ENCODE results near the gene MADCAM1. TPM values are rescaled to one million over a fixed set of nuclear protein-coding genes. Genes with fewer than 3 reads are reported as not detected.
A peak's percentile ranks its signal among the peaks of the same experiment; 100 is the strongest.

MADCAM1 gene
- total RNA-seq, 4 donors from 2014 or later = 0.56 to 3.1 TPM; not detected in 2

DNA sequence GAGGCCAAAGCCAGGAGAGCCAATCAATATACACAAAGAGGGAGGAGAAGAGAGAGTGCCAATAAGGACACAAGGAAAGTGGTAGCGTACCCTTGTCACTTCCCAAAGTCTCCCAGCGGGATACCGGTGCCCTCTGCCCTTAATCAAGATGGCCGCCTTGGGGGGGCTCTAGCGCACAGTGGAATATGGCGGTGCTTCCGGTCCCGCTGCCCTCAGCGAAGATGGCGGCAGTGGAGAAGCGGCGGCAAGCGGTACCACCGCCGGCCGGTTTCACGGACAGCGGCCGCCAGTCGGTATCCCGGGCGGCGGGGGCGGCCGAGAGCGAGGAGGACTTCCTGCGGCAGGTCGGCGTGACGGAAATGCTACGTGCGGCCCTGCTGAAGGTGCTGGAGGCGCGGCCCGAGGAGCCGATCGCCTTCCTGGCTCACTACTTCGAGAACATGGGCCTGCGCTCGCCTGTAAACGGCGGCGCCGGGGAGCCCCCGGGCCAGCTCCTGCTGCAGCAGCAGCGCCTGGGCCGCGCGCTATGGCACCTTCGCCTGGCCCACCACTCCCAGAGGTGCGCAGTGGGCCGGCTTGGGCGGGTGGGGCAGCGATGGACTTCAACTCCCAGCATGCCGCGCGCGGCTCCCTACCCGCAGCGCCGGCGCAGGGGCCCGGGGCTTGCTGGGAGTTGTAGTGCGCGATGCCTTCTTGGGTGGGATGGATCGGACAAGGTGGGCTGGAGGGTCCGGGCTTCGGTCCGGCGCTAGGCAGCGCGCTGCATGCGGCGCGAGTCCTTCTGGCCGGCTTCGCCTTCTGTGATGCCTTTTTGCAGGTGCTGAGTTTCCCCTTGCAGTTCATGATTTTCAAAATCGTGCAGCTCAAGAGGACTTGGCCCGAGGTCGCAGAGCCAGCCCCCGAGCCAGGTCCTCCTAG, 11.3 kb downstream of the MADCAM1 start, which contains the start of gene TPGS1:
TPGS1 (plus strand) TSS at position 212 of the 918 bp plus-strand sequence; CDS start at position 222, 10 bp downstream.
- peak; percentile 63 to 71 for DNase-seq
- 1 to 2% methylated on average over 12 to 33 of the region's 81 CpGs for WGBS, 2 donors
- no peaks in the 10 kb centered on the region for H3K27me3 ChIP-seq
- TF ChIP-seq CTCF (IDR thresholded peaks at IDR 0.05) (peak in 1 of 6 experiments; percentile 26), POLR2A (IDR thresholded peaks at IDR 0.05) (peak in 1 of 2 donors; percentile 36)
- no peaks in the 10 kb centered on the region for H3K36me3 ChIP-seq
- intact Hi-C loops (cut with DNase I) = no loop called here
- peak within 1 kb of the TSS; percentile 77 to 87 (median 86) for H3K27ac ChIP-seq
- peak within 1 kb of the TSS; percentile 69 to 99 (median 84) for H3K4me3 ChIP-seq (replicated peaks in 1 of 3)
- H3K4me1 ChIP-seq = peaks cover 20 to 22% of the 10 kb centered on the region in 2 donors
- no peaks in the 10 kb centered on the region for H3K9me3 ChIP-seq

GRCh38 chr19:508204-509150, 12.2 kb downstream of the MADCAM1 start:
- no peaks in the 10 kb centered on the region for H3K36me3 ChIP-seq
- no peaks in the 10 kb centered on the region for H3K27me3 ChIP-seq
- TF ChIP-seq POLR2A (IDR thresholded peaks at IDR 0.05) (no peak), CTCF (IDR thresholded peaks at IDR 0.05) (no peak)
- DNase-seq = no peak
- H3K27ac ChIP-seq = no peak overlapping the region
- H3K4me1 ChIP-seq = peaks cover 24 to 29% of the 10 kb centered on the region in 2 donors
- peak overlapping the region; percentile 69 to 99 (median 84) for H3K4me3 ChIP-seq (replicated peaks in 1 of 3)
- no peaks in the 10 kb centered on the region for H3K9me3 ChIP-seq
- WGBS, 2 donors = 59 to 67% methylated on average over 29 to 31 of the region's 32 CpGs
- intact Hi-C loops (cut with DNase I) = no loop called here

DNA sequence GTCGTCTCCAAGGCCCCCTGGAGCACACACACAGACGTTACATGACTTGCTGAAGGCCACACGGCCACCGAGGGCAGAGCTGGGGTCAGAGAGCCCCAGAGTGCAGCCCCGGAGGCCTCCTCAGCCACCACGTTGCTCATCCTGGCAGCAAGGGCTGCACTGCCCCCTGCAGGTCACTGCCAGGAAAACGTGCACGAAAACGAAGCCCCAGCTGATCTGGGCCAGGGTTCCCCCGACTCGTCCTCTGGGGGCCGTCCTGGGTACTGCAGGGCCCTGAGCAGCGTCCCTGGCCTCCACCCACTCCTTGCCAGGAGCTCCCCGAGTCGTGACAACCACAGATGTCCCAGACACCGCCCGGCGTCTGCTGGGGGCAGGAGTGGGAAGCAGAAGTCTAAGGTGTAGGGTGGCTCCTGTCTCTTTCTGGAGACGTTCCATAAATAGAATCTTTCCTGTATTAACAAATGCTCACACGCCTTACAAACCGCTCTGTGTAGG, 14.4 kb downstream of the MADCAM1 start:
- 57 to 65% methylated on average over 11 to 14 of the region's 21 CpGs for WGBS, 2 donors
- no peaks in the 10 kb centered on the region for H3K9me3 ChIP-seq
- H3K27ac ChIP-seq = no peak overlapping the region
- no peak overlapping the region for H3K4me3 ChIP-seq (replicated peaks in 1 of 3)
- no peaks in the 10 kb centered on the region for H3K36me3 ChIP-seq
- intact Hi-C loops (cut with DNase I) = no loop called here
- H3K4me1 ChIP-seq = peaks cover 24 to 29% of the 10 kb centered on the region in 2 donors
- DNase-seq = peak; percentile 40 to 43
- no peaks in the 10 kb centered on the region for H3K27me3 ChIP-seq
- TF ChIP-seq CTCF (IDR thresholded peaks at IDR 0.05) (peak in 5 of 6 experiments; percentile 50 to 72 (median 52)), POLR2A (IDR thresholded peaks at IDR 0.05) (no peak)

DNA sequence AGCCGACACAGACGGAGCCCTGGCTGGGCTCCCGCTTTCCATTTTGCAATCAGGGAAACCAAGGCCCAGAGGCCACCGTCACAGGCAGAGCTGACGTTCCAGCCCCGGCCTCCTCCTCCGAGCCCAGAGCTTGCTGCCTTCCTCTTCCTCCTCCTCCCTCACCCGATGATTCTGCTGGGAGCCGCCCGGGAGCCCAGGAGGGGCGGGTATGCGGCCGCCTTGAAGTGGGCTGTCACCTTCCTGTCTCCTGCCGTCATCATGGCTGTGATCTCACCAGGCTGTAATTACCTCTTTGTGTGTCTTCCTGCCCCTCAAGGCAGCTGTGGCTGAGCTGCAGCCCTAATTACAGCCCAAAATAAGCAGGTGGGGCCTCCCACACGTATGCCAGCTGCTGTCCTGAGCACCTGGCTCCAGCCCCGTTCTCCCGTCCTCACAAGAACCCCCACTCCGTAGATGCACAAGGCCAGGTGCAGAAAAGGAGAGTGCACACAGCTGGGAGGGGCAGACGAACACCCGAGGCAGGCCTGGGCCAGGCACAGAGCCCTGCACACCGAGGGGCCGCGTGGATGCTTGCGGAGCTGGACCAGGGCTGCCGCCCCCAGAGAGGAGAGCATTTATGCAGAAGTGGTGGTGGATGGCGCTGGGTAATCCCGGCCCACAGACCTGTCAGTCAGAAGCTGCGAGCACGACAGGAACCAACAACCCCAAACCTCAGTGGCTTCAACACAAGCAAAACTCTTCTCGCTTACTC, 15.0 kb downstream of the MADCAM1 start:
- peaks cover 22 to 28% of the 10 kb centered on the region in 2 donors for H3K4me1 ChIP-seq
- DNase-seq = no peak
- H3K36me3 ChIP-seq = no peaks in the 10 kb centered on the region
- TF ChIP-seq CTCF (IDR thresholded peaks at IDR 0.05) = no peak
- no peak for TF ChIP-seq POLR2A (IDR thresholded peaks at IDR 0.05)
- H3K4me3 ChIP-seq (replicated peaks in 1 of 3) = no peak overlapping the region
- no peaks in the 10 kb centered on the region for H3K9me3 ChIP-seq
- WGBS, 2 donors = 67 to 71% methylated on average over 23 to 30 of the region's 30 CpGs
- intact Hi-C loops (cut with DNase I) = no loop called here
- no peak overlapping the region for H3K27ac ChIP-seq
- no peaks in the 10 kb centered on the region for H3K27me3 ChIP-seq

All from thyroid gland (tissue), 4 donors.